CD4-positive, alpha-beta T cell treated with Interleukin-4 for 1 hour (primary cell): Measurements from ENCODE around the gene MAP4K2.
"Not testable (repeated sequence)": the region's sequence is repeated elsewhere in the genome, so short reads cannot be mapped to it uniquely, and the experiment has no call there.

Source experiments
- DNase-seq, 2 donors: peaks; one replicate each; pipeline ENCODE4 v3.0.0-alpha.2; 2020 to 2022

Gene MAP4K2

GRCh38 chr11:64838600-64839334 is 35.8 kb upstream of the MAP4K2 start:
- no peak for DNase-seq

- DNase-seq, result no peak
These were observed 34.9 kb upstream of the MAP4K2 start for GRCh38 chr11:64837887-64838351.

- DNase-seq, result no peak
These were observed 33.5 kb upstream of the MAP4K2 start for GRCh38 chr11:64836448-64837072.

GRCh38 chr11:64835616-64836447 is 32.8 kb upstream of the MAP4K2 start:
- DNase-seq, result no peak

- no peak for DNase-seq
These were observed 32.0 kb upstream of the MAP4K2 start for GRCh38 chr11:64834723-64835615.

- DNase-seq, result no peak
These were observed 31.2 kb upstream of the MAP4K2 start for GRCh38 chr11:64834031-64834722.

- no peak for DNase-seq
These were observed 30.5 kb upstream of the MAP4K2 start for GRCh38 chr11:64833509-64833908.

GRCh38 chr11:64833198-64833502 is 30.1 kb upstream of the MAP4K2 start:
- DNase-seq, result no peak

GRCh38 chr11:64832467-64833197 is 29.6 kb upstream of the MAP4K2 start:
- DNase-seq, result no peak

GRCh38 chr11:64831411-64831891 is 28.4 kb upstream of the MAP4K2 start:
- DNase-seq, result no peak

- DNase-seq, result no peak
These were observed 26.7 kb upstream of the MAP4K2 start for GRCh38 chr11:64829536-64830251.

- no peak for DNase-seq
These were observed 24.4 kb upstream of the MAP4K2 start for GRCh38 chr11:64827451-64827839.

- no peak for DNase-seq
These were observed 23.8 kb upstream of the MAP4K2 start for GRCh38 chr11:64826578-64827450.

GRCh38 chr11:64826062-64826461 is 23.0 kb upstream of the MAP4K2 start:
- DNase-seq, result no peak

- DNase-seq, result no peak
These were observed 20.6 kb upstream of the MAP4K2 start for GRCh38 chr11:64823568-64824119.

GRCh38 chr11:64817476-64817875 is 14.5 kb upstream of the MAP4K2 start:
- no peak for DNase-seq

GRCh38 chr11:64815433-64815832 is 12.4 kb upstream of the MAP4K2 start:
- not testable (repeated sequence) for DNase-seq

- DNase-seq, result no peak
These were observed 11.7 kb upstream of the MAP4K2 start for GRCh38 chr11:64814712-64815187.

- DNase-seq, result no peak
These were observed 10.8 kb upstream of the MAP4K2 start for GRCh38 chr11:64813826-64814225.
